Naive thymus-derived CD8-positive, alpha-beta T cell (primary cell): ENCODE measurements around the gene OPA1. TPM values are rescaled to one million over a fixed set of nuclear protein-coding genes. Genes with fewer than 3 reads are reported as not detected.
A peak's percentile ranks its signal among the peaks of the same experiment; 100 is the strongest.

Experiments used
- ATAC-seq, 2 donors: fragments of 150-1000 bp; cut with Tn5 transposase in 1 of 2; sonication (Bioruptor Pico), chemical (Tn5 transposase) in 1 of 2; 1 replicate in 1 of 2; 2 replicates in 1 of 2; pipeline ENCODE4 v1.10.0; 2021; ENCODE audit warnings: mild to moderate bottlenecking in 2 of 2, moderate library complexity in 2 of 2
- POLR2A ChIA-PET: fragments of 350-600 bp; sonication (Branson Sonifier 250); formaldehyde crosslinking; loops from one replicate; lab custom pipeline; 2021; ENCODE audit warnings: antibody characterized with exemption; lab: Charles Lee
- DNase-seq, 10 donors: peaks; one replicate each; pipeline versions ENCODE4 v3.0.0 to v3.0.0-alpha.2; 2020 to 2022
- H3K27ac Mint-ChIP-seq, 10 donors: one replicate each; pipeline ENCODE4 v1.8.0; 2020 to 2022; ENCODE audit warnings: mild to moderate bottlenecking in 10 of 10, mixed read lengths in 10 of 10, moderate library complexity in 4 of 10, inconsistent platforms in 1 of 10
- H3K27me3 Mint-ChIP-seq, 5 donors: one replicate each; pipeline ENCODE4 v1.8.0; 2021 to 2022; ENCODE audit warnings: mixed read lengths in 5 of 5
- H3K36me3 Mint-ChIP-seq, 3 donors: one replicate each; pipeline ENCODE4 v1.8.0; 2020 to 2022; ENCODE audit warnings: mixed read lengths in 3 of 3, mild to moderate bottlenecking in 2 of 3, inconsistent platforms in 1 of 3
- H3K4me1 Mint-ChIP-seq, 4 donors: one replicate each; pipeline ENCODE4 v1.8.0; 2021 to 2022; ENCODE audit warnings: mixed read lengths in 4 of 4
- H3K4me3 Mint-ChIP-seq, 10 donors: one replicate each; pipeline ENCODE4 v1.8.0; 2020 to 2022; ENCODE audit warnings: mild to moderate bottlenecking in 10 of 10, mixed read lengths in 10 of 10, moderate library complexity in 6 of 10, inconsistent platforms in 1 of 10
- H3K9me3 Mint-ChIP-seq, 9 donors: one replicate each; pipeline ENCODE4 v1.8.0; 2020 to 2022; ENCODE audit warnings: mixed read lengths in 9 of 9, mild to moderate bottlenecking in 3 of 9, inconsistent platforms in 1 of 9, moderate library complexity in 1 of 9
- polyA plus RNA-seq, 3 donors: library from polyadenylated mRNA; unstranded; fragments of 300-500 nt; fragmentation: Illumina TruSeq; gene quantifications; one replicate each; pipeline ENCODE4 v1.2.3, GENCODE V29; 2021
- total RNA-seq, 8 experiments: library from RNA in 2 of 8; stranded (reverse) in 2 of 8; gene quantifications; one replicate each; pipeline ENCODE4 v1.2.3 and lab custom pipeline; 2021 to 2026

The OPA1 gene
- total and polyA plus RNA-seq, 5 experiments from 2014 or later, result 21.5 to 54.4 (median 26.5) TPM

- POLR2A ChIA-PET, result no interaction called here
- Mint-ChIP-seq H3K4me3 (no peak overlapping the region), H3K27me3 (no peaks in the 10 kb centered on the region), H3K36me3 (peaks cover 0 to 15% (median 0%) of the 10 kb centered on the region in 3 donors), H3K9me3 (no peaks in the 10 kb centered on the region), H3K4me1 (peaks cover 0 to 16% (median 4%) of the 10 kb centered on the region in 4 donors), H3K27ac (peak overlapping the region in 4 of 10 donors; percentile 4 to 17 (median 7))
- ATAC-seq (no peak), DNase-seq (no peak)
Measured at GRCh38 chr3:193704431-193704830, 111.4 kb downstream of the OPA1 start.

GRCh38 chr3:193708270-193708669 is 115.3 kb downstream of the OPA1 start:
- Mint-ChIP-seq H3K27me3 (no peaks in the 10 kb centered on the region), H3K4me1 (peaks cover 0 to 6% (median under 1%) of the 10 kb centered on the region in 4 donors), H3K4me3 (no peak overlapping the region), H3K36me3 (no peaks in the 10 kb centered on the region), H3K9me3 (peaks cover 0 to 1% (median 0%) of the 10 kb centered on the region in 9 donors), H3K27ac (no peak overlapping the region)
- DNase-seq, result no peak
- POLR2A ChIA-PET, result no interaction called here
- ATAC-seq, result no peak

GRCh38 chr3:193710286-193711165 is 117.5 kb downstream of the OPA1 start:
- H3K9me3 Mint-ChIP-seq, result peaks cover 0 to 21% (median 9%) of the 10 kb centered on the region in 9 donors
- POLR2A ChIA-PET, result no interaction called here
- H3K36me3 Mint-ChIP-seq, result peaks cover 3 to 13% (median 12%) of the 10 kb centered on the region in 3 donors
- peaks cover 0 to 2% (median 0%) of the 10 kb centered on the region in 5 donors for H3K27me3 Mint-ChIP-seq
- ATAC-seq (no peak), DNase-seq (no peak)
- peaks cover 0 to 1% (median 0%) of the 10 kb centered on the region in 4 donors for H3K4me1 Mint-ChIP-seq
- peak overlapping the region in 1 of 10 donors; percentile 58 for H3K27ac Mint-ChIP-seq
- no peak overlapping the region for H3K4me3 Mint-ChIP-seq

GRCh38 chr3:193711166-193711485 is 118.1 kb downstream of the OPA1 start:
- DNase-seq, result no peak
- ATAC-seq, result no peak
- Mint-ChIP-seq H3K4me1 (peaks cover 0 to 5% (median under 1%) of the 10 kb centered on the region in 4 donors), H3K27ac (peak overlapping the region in 1 of 10 donors; percentile 58), H3K9me3 (peaks cover 0 to 27% (median 10%) of the 10 kb centered on the region in 9 donors), H3K27me3 (peaks cover 0 to 2% (median 0%) of the 10 kb centered on the region in 5 donors), H3K4me3 (no peak overlapping the region), H3K36me3 (peaks cover 3 to 17% (median 17%) of the 10 kb centered on the region in 3 donors)
- POLR2A ChIA-PET, result no interaction called here

- DNase-seq (no peak), ATAC-seq (no peak)
- Mint-ChIP-seq H3K9me3 (peaks cover 0 to 27% (median 10%) of the 10 kb centered on the region in 9 donors), H3K4me1 (peaks cover under 1 to 9% (median 4%) of the 10 kb centered on the region in 4 donors), H3K27me3 (peaks cover 0 to 2% (median 0%) of the 10 kb centered on the region in 5 donors), H3K36me3 (peaks cover 3 to 17% (median 17%) of the 10 kb centered on the region in 3 donors), H3K4me3 (no peak overlapping the region), H3K27ac (peak overlapping the region in 1 of 10 donors; percentile 58)
- POLR2A ChIA-PET, result no interaction called here
Measured at GRCh38 chr3:193711523-193711963, 118.5 kb downstream of the OPA1 start.

GRCh38 chr3:193711964-193712598 is 119.1 kb downstream of the OPA1 start:
- H3K27me3 Mint-ChIP-seq, result peaks cover 0 to 2% (median 0%) of the 10 kb centered on the region in 5 donors
- H3K9me3 Mint-ChIP-seq, result peaks cover 0 to 27% (median 10%) of the 10 kb centered on the region in 9 donors
- no peak for ATAC-seq
- POLR2A ChIA-PET, result no interaction called here
- peaks cover 3 to 20% (median 19%) of the 10 kb centered on the region in 3 donors for H3K36me3 Mint-ChIP-seq
- H3K4me3 Mint-ChIP-seq, result no peak overlapping the region
- H3K4me1 Mint-ChIP-seq, result peaks cover 6 to 12% (median 8%) of the 10 kb centered on the region in 4 donors
- DNase-seq, result no peak
- H3K27ac Mint-ChIP-seq, result no peak overlapping the region

GRCh38 chr3:193712938-193713337 is 119.9 kb downstream of the OPA1 start:
- Mint-ChIP-seq H3K9me3 (peaks cover 0 to 27% (median 10%) of the 10 kb centered on the region in 9 donors), H3K27ac (no peak overlapping the region), H3K4me3 (no peak overlapping the region), H3K36me3 (peaks cover 3 to 25% (median 19%) of the 10 kb centered on the region in 3 donors), H3K27me3 (peaks cover 0 to 3% (median 0%) of the 10 kb centered on the region in 5 donors), H3K4me1 (peaks cover 7 to 13% (median 10%) of the 10 kb centered on the region in 4 donors)
- ATAC-seq (no peak), DNase-seq (no peak)
- POLR2A ChIA-PET, result no interaction called here

- H3K27ac Mint-ChIP-seq, result no peak overlapping the region
- peaks cover 0 to 3% (median 0%) of the 10 kb centered on the region in 5 donors for H3K27me3 Mint-ChIP-seq
- POLR2A ChIA-PET, result no interaction called here
- peaks cover 3 to 29% (median 10%) of the 10 kb centered on the region in 9 donors for H3K9me3 Mint-ChIP-seq
- H3K4me1 Mint-ChIP-seq, result peaks cover 7 to 13% (median 10%) of the 10 kb centered on the region in 4 donors
- no peak overlapping the region for H3K4me3 Mint-ChIP-seq
- DNase-seq (no peak), ATAC-seq (no peak)
- H3K36me3 Mint-ChIP-seq, result peaks cover 3 to 25% (median 19%) of the 10 kb centered on the region in 3 donors
Measured at GRCh38 chr3:193714523-193715137, 121.6 kb downstream of the OPA1 start.

- Mint-ChIP-seq H3K36me3 (peaks cover 3 to 25% (median 19%) of the 10 kb centered on the region in 3 donors), H3K27me3 (peaks cover 0 to 3% (median 0%) of the 10 kb centered on the region in 5 donors), H3K27ac (no peak overlapping the region), H3K4me3 (no peak overlapping the region), H3K4me1 (peaks cover 7 to 13% (median 10%) of the 10 kb centered on the region in 4 donors), H3K9me3 (peaks cover 3 to 31% (median 10%) of the 10 kb centered on the region in 9 donors)
- no peak for DNase-seq
- ATAC-seq, result no peak
- POLR2A ChIA-PET, result no interaction called here
Measured at GRCh38 chr3:193716150-193716549, 123.1 kb downstream of the OPA1 start.

- Mint-ChIP-seq H3K4me1 (peaks cover 7 to 13% (median 10%) of the 10 kb centered on the region in 4 donors), H3K4me3 (no peak overlapping the region), H3K36me3 (peaks cover 0 to 16% (median 10%) of the 10 kb centered on the region in 3 donors), H3K27ac (peak overlapping the region in 1 of 10 donors; percentile 24), H3K27me3 (peaks cover 3 to 11% (median 6%) of the 10 kb centered on the region in 5 donors), H3K9me3 (peaks cover 0 to 16% (median 8%) of the 10 kb centered on the region in 9 donors)
- ATAC-seq (no peak), DNase-seq (no peak)
- POLR2A ChIA-PET, result no interaction called here
Measured at GRCh38 chr3:193719735-193720134, 126.7 kb downstream of the OPA1 start.

GRCh38 chr3:193720169-193720568 is 127.2 kb downstream of the OPA1 start:
- peaks cover 3 to 11% (median 6%) of the 10 kb centered on the region in 5 donors for H3K27me3 Mint-ChIP-seq
- ATAC-seq, result no peak
- H3K36me3 Mint-ChIP-seq, result peaks cover 0 to 16% (median 10%) of the 10 kb centered on the region in 3 donors
- peaks cover 7 to 13% (median 10%) of the 10 kb centered on the region in 4 donors for H3K4me1 Mint-ChIP-seq
- no peak overlapping the region for H3K27ac Mint-ChIP-seq
- POLR2A ChIA-PET, result no interaction called here
- no peak for DNase-seq
- no peak overlapping the region for H3K4me3 Mint-ChIP-seq
- H3K9me3 Mint-ChIP-seq, result peaks cover 0 to 14% (median 8%) of the 10 kb centered on the region in 9 donors

- ATAC-seq (no peak), DNase-seq (no peak)
- Mint-ChIP-seq H3K27me3 (peaks cover 3 to 11% (median 6%) of the 10 kb centered on the region in 5 donors), H3K4me1 (peaks cover 0 to under 1% (median 0%) of the 10 kb centered on the region in 4 donors), H3K27ac (no peak overlapping the region), H3K36me3 (peaks cover 0 to under 1% (median 0%) of the 10 kb centered on the region in 3 donors), H3K9me3 (peaks cover 0 to 8% (median 0%) of the 10 kb centered on the region in 9 donors), H3K4me3 (no peak overlapping the region)
- POLR2A ChIA-PET, result no interaction called here
Measured at GRCh38 chr3:193722566-193722965, 129.6 kb downstream of the OPA1 start.
